DND-41 (cell line): ENCODE measurements around the gene IGFBP7.

Experiments used
- EZH2 ChIP-seq: IDR thresholded peaks from 3 replicates; pipeline ENCODE4 v1.6.1; 2012; ENCODE audit warnings: borderline replicate concordance, low read depth, mild to moderate bottlenecking, moderate library complexity, low read length, inconsistent platforms; ENCODE audit not compliant: severe bottlenecking
- TF ChIP-seq, protein P1 (sequence below): IDR thresholded peaks from 2 replicates; pipeline ENCODE4 v1.5.1; 2012; ENCODE audit warnings: borderline replicate concordance, low read length, moderate library complexity, mild to moderate bottlenecking; ENCODE audit not compliant: poor library complexity, severe bottlenecking; ENCODE audit errors: extremely low read depth

DNA sequence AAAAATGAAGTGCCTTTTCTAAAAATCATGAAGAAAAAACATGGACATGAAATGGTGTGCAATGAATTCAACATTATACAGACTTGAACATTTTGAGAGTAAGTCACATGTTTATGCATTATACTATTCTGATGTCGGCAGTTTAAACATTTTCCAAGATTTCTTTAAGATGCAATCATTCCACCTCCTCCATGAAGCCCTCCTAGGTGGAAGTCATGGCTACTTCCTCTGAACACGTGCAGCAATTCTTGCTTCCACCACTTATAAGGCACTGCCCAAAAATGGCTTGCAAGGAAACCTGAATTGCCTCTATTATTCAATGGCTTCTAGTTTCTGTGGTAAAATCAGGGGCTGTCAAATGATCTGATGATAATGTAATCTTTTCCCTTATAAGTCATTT, 25.8 kb downstream of the IGFBP7 start:
- TF ChIP-seq, protein P1, sequence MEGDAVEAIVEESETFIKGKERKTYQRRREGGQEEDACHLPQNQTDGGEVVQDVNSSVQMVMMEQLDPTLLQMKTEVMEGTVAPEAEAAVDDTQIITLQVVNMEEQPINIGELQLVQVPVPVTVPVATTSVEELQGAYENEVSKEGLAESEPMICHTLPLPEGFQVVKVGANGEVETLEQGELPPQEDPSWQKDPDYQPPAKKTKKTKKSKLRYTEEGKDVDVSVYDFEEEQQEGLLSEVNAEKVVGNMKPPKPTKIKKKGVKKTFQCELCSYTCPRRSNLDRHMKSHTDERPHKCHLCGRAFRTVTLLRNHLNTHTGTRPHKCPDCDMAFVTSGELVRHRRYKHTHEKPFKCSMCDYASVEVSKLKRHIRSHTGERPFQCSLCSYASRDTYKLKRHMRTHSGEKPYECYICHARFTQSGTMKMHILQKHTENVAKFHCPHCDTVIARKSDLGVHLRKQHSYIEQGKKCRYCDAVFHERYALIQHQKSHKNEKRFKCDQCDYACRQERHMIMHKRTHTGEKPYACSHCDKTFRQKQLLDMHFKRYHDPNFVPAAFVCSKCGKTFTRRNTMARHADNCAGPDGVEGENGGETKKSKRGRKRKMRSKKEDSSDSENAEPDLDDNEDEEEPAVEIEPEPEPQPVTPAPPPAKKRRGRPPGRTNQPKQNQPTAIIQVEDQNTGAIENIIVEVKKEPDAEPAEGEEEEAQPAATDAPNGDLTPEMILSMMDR: no peak
- TF ChIP-seq EZH2: no peak
